Skin epidermis (tissue), 12 donors: ENCODE results near the gene MPDU1.
A peak's percentile ranks its signal among the peaks of the same experiment; 100 is the strongest.
"Not testable (repeated sequence)": the region's sequence is repeated elsewhere in the genome, so short reads cannot be mapped to it uniquely, and the experiment has no call there.

Source experiments
- H3K27ac ChIP-seq, 21 experiments: fragments of 200-600 bp; sonication (generic) in 11 of 21; one replicate each; pipeline ENCODE4 v1.5.0; 2020; ENCODE audit warnings: mild to moderate bottlenecking in 3 of 21, inconsistent platforms in 2 of 21, moderate library complexity in 2 of 21
- H3K4me3 ChIP-seq, 7 experiments: fragments of 200-600 bp; sonication (generic) in 2 of 7; one replicate each; pipeline ENCODE4 v1.5.0; 2020; ENCODE audit warnings: inconsistent platforms in 2 of 7, mild to moderate bottlenecking in 2 of 7, moderate library complexity in 1 of 7

MPDU1 gene

GRCh38 chr17:7593296-7593695 lies 9.6 kb downstream of the MPDU1 start:
- Histone ChIP-seq H3K27ac (no peak overlapping the region), H3K4me3 (no peak overlapping the region)

GRCh38 chr17:7597561-7597960 lies 13.9 kb downstream of the MPDU1 start:
- not testable (repeated sequence) for H3K27ac ChIP-seq, H3K4me3 ChIP-seq

- no peak overlapping the region for H3K4me3 ChIP-seq
- H3K27ac ChIP-seq = peak overlapping the region in 1 of 21 experiments; percentile 42
Observed at GRCh38 chr17:7606280-7606679, 22.6 kb downstream of the MPDU1 start.

- H3K4me3 ChIP-seq = no peak overlapping the region
Observed at GRCh38 chr17:7610641-7611040, 27.0 kb downstream of the MPDU1 start.

GRCh38 chr17:7611635-7612293 lies 28.1 kb downstream of the MPDU1 start:
- Histone ChIP-seq H3K4me3 (no peak overlapping the region), H3K27ac (no peak overlapping the region)

More at GRCh38 chr17:7610641-7611040, 27.0 kb downstream of the MPDU1 start:
- H3K27ac ChIP-seq = no peak overlapping the region

- H3K4me3 ChIP-seq = no peak overlapping the region
- H3K27ac ChIP-seq = peak overlapping the region in 1 of 21 experiments; percentile 3
Observed at GRCh38 chr17:7612294-7612640, 28.6 kb downstream of the MPDU1 start.

GRCh38 chr17:7613769-7614424 lies 30.2 kb downstream of the MPDU1 start:
- peak overlapping the region; percentile 74 to 91 (median 75) for H3K4me3 ChIP-seq
- H3K27ac ChIP-seq = peak overlapping the region; percentile 45 to 97 (median 89)

- Histone ChIP-seq H3K4me3 (peak within 1 kb of the TSS; percentile 74 to 91 (median 75)), H3K27ac (peak within 1 kb of the TSS; percentile 45 to 97 (median 89))
Observed at GRCh38 chr17:7614425-7615264, 31.0 kb downstream of the MPDU1 start, which contains the start of gene FXR2. Gene FXR2 (minus strand): TSS chr17:7614897. CDS start chr17:7614532, 365 bp downstream.

GRCh38 chr17:7615265-7615747 lies 31.7 kb downstream of the MPDU1 start:
- Histone ChIP-seq H3K27ac (peak overlapping the region in 19 of 21 experiments; percentile 39 to 93 (median 76)), H3K4me3 (peak overlapping the region; percentile 36 to 91 (median 75))

- no peak overlapping the region for H3K4me3 ChIP-seq
- H3K27ac ChIP-seq = no peak overlapping the region
Observed at GRCh38 chr17:7618608-7619007, 35.0 kb downstream of the MPDU1 start.

GRCh38 chr17:7620835-7621234 lies 37.2 kb downstream of the MPDU1 start:
- Histone ChIP-seq H3K4me3 (no peak overlapping the region), H3K27ac (no peak overlapping the region)

GRCh38 chr17:7623661-7624060 lies 40.0 kb downstream of the MPDU1 start:
- no peak overlapping the region for H3K4me3 ChIP-seq

GRCh38 chr17:7625749-7626148 lies 42.1 kb downstream of the MPDU1 start:
- not testable (repeated sequence) for H3K27ac ChIP-seq, H3K4me3 ChIP-seq

More at GRCh38 chr17:7623661-7624060, 40.0 kb downstream of the MPDU1 start:
- no peak overlapping the region for H3K27ac ChIP-seq

- Histone ChIP-seq H3K27ac (peak overlapping the region in 5 of 21 experiments; percentile 90 to 96 (median 91)), H3K4me3 (peak overlapping the region in 1 of 7 experiments; percentile 79)
Observed at GRCh38 chr17:7626307-7626706, 42.7 kb downstream of the MPDU1 start.

- Histone ChIP-seq H3K27ac (peak overlapping the region in 18 of 21 experiments; percentile 68 to 98 (median 90)), H3K4me3 (peak overlapping the region; percentile 45 to 79 (median 66))
Observed at GRCh38 chr17:7626956-7627249, 43.3 kb downstream of the MPDU1 start.

- peak within 1 kb of the TSS; percentile 45 to 79 (median 66) for H3K4me3 ChIP-seq
- H3K27ac ChIP-seq = peak within 1 kb of the TSS; percentile 37 to 98 (median 90)
Observed at GRCh38 chr17:7627250-7628121, 43.8 kb downstream of the MPDU1 start, which contains the start of gene SAT2. Gene SAT2 (minus strand): TSS chr17:7627821. CDS start chr17:7627635, 186 bp downstream.

- Histone ChIP-seq H3K4me3 (no peak within 1 kb of the TSS), H3K27ac (no peak within 1 kb of the TSS)
Observed at GRCh38 chr17:7629939-7630571, 46.4 kb downstream of the MPDU1 start, which contains the start of gene SHBG. Gene SHBG (plus strand): TSS chr17:7630135. CDS start chr17:7630173, 38 bp downstream.
